H9 (cell line): ENCODE measurements around the gene KDM4D. TPM values are rescaled to one million over a fixed set of nuclear protein-coding genes. Genes with fewer than 3 reads are reported as not detected.

ENCODE experiments used
- DNase-seq: peaks from one replicate; pipeline ENCODE4 v3.0.0-alpha.2; 2017
- H2AFZ ChIP-seq: one replicate; pipeline ENCODE4 v1.6.1; 2013; ENCODE audit warnings: mild to moderate bottlenecking, low read length, control low read depth, moderate library complexity
- H2AK5ac ChIP-seq: 2 replicates; pipeline ENCODE4 v1.6.1; 2013; ENCODE audit warnings: low read length, control low read depth, mixed read lengths; ENCODE audit not compliant: insufficient read length
- H2BK120ac ChIP-seq: one replicate; pipeline ENCODE4 v1.6.1; 2013; ENCODE audit warnings: low read depth, mild to moderate bottlenecking, low read length, control low read depth, inconsistent platforms; ENCODE audit not compliant: poor library complexity, severe bottlenecking
- H2BK12ac ChIP-seq: 2 replicates; pipeline ENCODE4 v1.6.1; 2013; ENCODE audit warnings: low read length, control low read depth, mixed read lengths, low read depth; ENCODE audit not compliant: insufficient read length
- H2BK15ac ChIP-seq: 2 replicates; pipeline ENCODE4 v1.6.1; 2013; ENCODE audit warnings: low read depth, low read length, control low read depth
- H2BK20ac ChIP-seq: one replicate; pipeline ENCODE4 v1.6.1; 2013; ENCODE audit warnings: low read depth, mild to moderate bottlenecking, low read length, control low read depth, inconsistent platforms; ENCODE audit not compliant: poor library complexity, severe bottlenecking
- H2BK5ac ChIP-seq: 2 replicates; pipeline ENCODE4 v1.6.1; 2013; ENCODE audit warnings: low read length, control low read depth, mixed read lengths; ENCODE audit not compliant: insufficient read length
- H3K14ac ChIP-seq: 2 replicates; pipeline ENCODE4 v1.6.1; 2013; ENCODE audit warnings: low read length, control low read depth; ENCODE audit not compliant: insufficient read depth
- H3K18ac ChIP-seq: 2 replicates; pipeline ENCODE4 v1.6.1; 2013; ENCODE audit warnings: low read depth, mild to moderate bottlenecking, mixed read lengths, low read length, control low read depth; ENCODE audit not compliant: insufficient read length
- H3K23ac ChIP-seq: 2 replicates; pipeline ENCODE4 v1.6.1; 2013; ENCODE audit warnings: low read length, control low read depth, mixed read lengths, low read depth; ENCODE audit not compliant: insufficient read length
- H3K23me2 ChIP-seq: 2 replicates; pipeline ENCODE4 v1.6.1; 2013; ENCODE audit warnings: low read depth, mild to moderate bottlenecking, mixed read lengths, low read length, control low read depth; ENCODE audit not compliant: insufficient read length, poor library complexity, severe bottlenecking
- H3K27ac ChIP-seq: 2 replicates; pipeline ENCODE4 v1.5.1; 2013; ENCODE audit warnings: low read length, control low read depth, mixed read lengths, low read depth; ENCODE audit not compliant: insufficient read length
- H3K27me3 ChIP-seq: 2 replicates; pipeline ENCODE4 v1.6.1; 2013; ENCODE audit warnings: low read length, control low read depth, inconsistent platforms; ENCODE audit not compliant: insufficient read depth
- H3K4ac ChIP-seq: 2 replicates; pipeline ENCODE4 v1.6.1; 2013; ENCODE audit warnings: low read depth, mild to moderate bottlenecking, control low read depth, inconsistent platforms, low read length, moderate library complexity
- H3K4me1 ChIP-seq: 2 replicates; pipeline ENCODE4 v1.6.1; 2013; ENCODE audit warnings: low read length, control low read depth, inconsistent platforms; ENCODE audit not compliant: insufficient read depth
- H3K4me2 ChIP-seq: 2 replicates; pipeline ENCODE4 v1.6.1; 2013; ENCODE audit warnings: low read length, control low read depth, mixed read lengths; ENCODE audit not compliant: insufficient read length, insufficient read depth
- H3K56ac ChIP-seq: 2 replicates; pipeline ENCODE4 v1.6.1; 2013; ENCODE audit warnings: low read depth, mild to moderate bottlenecking, mixed read lengths, low read length, control low read depth; ENCODE audit not compliant: insufficient read length
- H3K79me1 ChIP-seq: 2 replicates; pipeline ENCODE4 v1.6.1; 2013; ENCODE audit warnings: low read depth, mild to moderate bottlenecking, moderate library complexity, low read length, control low read depth, inconsistent platforms; ENCODE audit not compliant: insufficient read depth, poor library complexity, severe bottlenecking
- H3K79me2 ChIP-seq: 2 replicates; pipeline ENCODE4 v1.6.1; 2013; ENCODE audit warnings: low read length, control low read depth, inconsistent platforms; ENCODE audit not compliant: insufficient read depth
- H3K9ac ChIP-seq: 2 replicates; pipeline ENCODE4 v1.6.1; 2013; ENCODE audit warnings: low read length, control low read depth, mixed read lengths; ENCODE audit not compliant: insufficient read length; ENCODE audit errors: extremely low read depth
- H3K9me3 ChIP-seq: one replicate; pipeline ENCODE4 v1.6.1; 2013; ENCODE audit warnings: low read depth, low read length, inconsistent platforms; ENCODE audit not compliant: control insufficient read depth
- H3T11ph ChIP-seq: one replicate; pipeline ENCODE4 v1.6.1; 2013; ENCODE audit warnings: mild to moderate bottlenecking, low read length, control low read depth, inconsistent platforms
- H4K20me1 ChIP-seq: one replicate; pipeline ENCODE4 v1.6.1; 2013; ENCODE audit not compliant: control insufficient read depth, insufficient read length, insufficient read depth
- H4K5ac ChIP-seq: 2 replicates; pipeline ENCODE4 v1.6.1; 2013; ENCODE audit warnings: low read depth, mild to moderate bottlenecking, mixed read lengths, low read length, control low read depth; ENCODE audit not compliant: insufficient read length
- H4K8ac ChIP-seq: replicated peaks from 2 replicates; pipeline ENCODE4 v1.6.1; 2013; ENCODE audit warnings: low read length, control low read depth, mixed read lengths, low read depth; ENCODE audit not compliant: insufficient read length
- H4K91ac ChIP-seq: 2 replicates; pipeline ENCODE4 v1.6.1; 2013; ENCODE audit warnings: low read depth, mild to moderate bottlenecking, moderate library complexity, mixed read lengths, low read length, control low read depth; ENCODE audit not compliant: insufficient read length
- H3K27ac Mint-ChIP-seq, 3 experiments: 2 replicates in 2 of 3; 3 replicates in 1 of 3; pipeline ENCODE4 v1.8.0; 2020 to 2021; ENCODE audit warnings: mixed read lengths in 3 of 3, mild to moderate bottlenecking in 1 of 3, moderate library complexity in 1 of 3
- H3K27me3 Mint-ChIP-seq: 2 replicates; pipeline ENCODE4 v1.8.0; 2021; ENCODE audit warnings: low read depth, mild to moderate bottlenecking, moderate library complexity, mixed read lengths
- H3K36me3 Mint-ChIP-seq, 3 experiments: 2 replicates in 2 of 3; 3 replicates in 1 of 3; pipeline ENCODE4 v1.8.0; 2020 to 2021; ENCODE audit warnings: low read depth in 3 of 3, mixed read lengths in 3 of 3; ENCODE audit not compliant: insufficient read depth in 1 of 3
- H3K4me1 Mint-ChIP-seq, 2 experiments: 2 replicates each; pipeline ENCODE4 v1.8.0; 2020; ENCODE audit warnings: mixed read lengths in 2 of 2
- H3K4me3 Mint-ChIP-seq, 2 experiments: 2 replicates in 1 of 2; 3 replicates in 1 of 2; pipeline ENCODE4 v1.8.0; 2020 to 2021; ENCODE audit warnings: mild to moderate bottlenecking in 2 of 2, mixed read lengths in 2 of 2, moderate library complexity in 1 of 2
- H3K9me3 Mint-ChIP-seq, 2 experiments: 2 replicates in 1 of 2; 3 replicates in 1 of 2; pipeline ENCODE4 v1.8.0; 2020; ENCODE audit warnings: mild to moderate bottlenecking in 2 of 2, mixed read lengths in 2 of 2, moderate library complexity in 1 of 2
- WGBS: extraction: QIAGEN DNeasy Blood & Tissue Kit; methylation state at CpG from one replicate; pipeline ENCODE4 v1.1.7; 2013; ENCODE audit warnings: missing lambda C conversion rate, low lambda C conversion rate, mixed read lengths; ENCODE audit not compliant: insufficient read length; ENCODE audit errors: extremely low coverage; 5-methylcytosine and 5-hydroxymethylcytosine counted together
- total RNA-seq: library from RNA; stranded (reverse); gene quantifications from 2 replicates; pipeline ENCODE4 v1.2.1, GENCODE V29; 2021
- TF ChIP-seq, protein P1 (sequence below): fragments of 200-600 bp; sonication (generic); conservative IDR thresholded peaks from 3 replicates; pipeline ENCODE4 v1.8.0; 2021; ENCODE audit warnings: antibody characterized with exemption, mild to moderate bottlenecking

KDM4D gene
- total RNA-seq, 1 experiment from 2014 or later = 1.9 TPM

DNA sequence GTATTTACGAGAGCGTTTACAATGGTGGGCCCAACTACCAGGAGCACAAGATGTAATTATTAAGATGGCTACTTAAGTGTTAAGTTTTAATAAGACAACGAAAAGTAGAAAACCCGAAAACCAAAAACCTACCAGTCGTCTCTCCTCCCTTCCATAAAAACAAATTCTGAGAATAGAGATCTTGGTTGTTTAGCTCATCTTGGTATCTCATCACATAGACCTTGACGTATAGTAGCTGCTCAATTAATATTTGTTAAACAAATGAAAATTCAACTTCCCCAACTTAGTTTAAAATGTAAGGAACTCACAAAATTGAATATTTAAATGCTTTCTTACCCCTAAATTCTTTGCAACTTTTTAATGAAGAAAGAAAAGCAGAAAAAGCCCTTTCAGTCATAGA, 669 bp downstream of the KDM4D start:
- H3K79me2 ChIP-seq = peaks cover 4% of the 10 kb centered on the region; the same call in 1 of the 2 replicates
- TF ChIP-seq, protein P1, sequence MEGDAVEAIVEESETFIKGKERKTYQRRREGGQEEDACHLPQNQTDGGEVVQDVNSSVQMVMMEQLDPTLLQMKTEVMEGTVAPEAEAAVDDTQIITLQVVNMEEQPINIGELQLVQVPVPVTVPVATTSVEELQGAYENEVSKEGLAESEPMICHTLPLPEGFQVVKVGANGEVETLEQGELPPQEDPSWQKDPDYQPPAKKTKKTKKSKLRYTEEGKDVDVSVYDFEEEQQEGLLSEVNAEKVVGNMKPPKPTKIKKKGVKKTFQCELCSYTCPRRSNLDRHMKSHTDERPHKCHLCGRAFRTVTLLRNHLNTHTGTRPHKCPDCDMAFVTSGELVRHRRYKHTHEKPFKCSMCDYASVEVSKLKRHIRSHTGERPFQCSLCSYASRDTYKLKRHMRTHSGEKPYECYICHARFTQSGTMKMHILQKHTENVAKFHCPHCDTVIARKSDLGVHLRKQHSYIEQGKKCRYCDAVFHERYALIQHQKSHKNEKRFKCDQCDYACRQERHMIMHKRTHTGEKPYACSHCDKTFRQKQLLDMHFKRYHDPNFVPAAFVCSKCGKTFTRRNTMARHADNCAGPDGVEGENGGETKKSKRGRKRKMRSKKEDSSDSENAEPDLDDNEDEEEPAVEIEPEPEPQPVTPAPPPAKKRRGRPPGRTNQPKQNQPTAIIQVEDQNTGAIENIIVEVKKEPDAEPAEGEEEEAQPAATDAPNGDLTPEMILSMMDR = no peak
- H4K91ac ChIP-seq = no peak overlapping the region
- no peaks in the 10 kb centered on the region for H3K9me3 Mint-ChIP-seq
- no peaks in the 10 kb centered on the region for H4K20me1 ChIP-seq
- no peak overlapping the region; a peak in 1 of 7 replicates for H3K27ac Mint-ChIP-seq
- H3K4me2 ChIP-seq = peak overlapping the region; percentile 70
- H3K36me3 Mint-ChIP-seq = peaks cover 6 to 26% (median 23%) of the 10 kb centered on the region in 3 experiments
- H2BK5ac ChIP-seq = no peak overlapping the region
- H2BK12ac ChIP-seq = no peak overlapping the region
- DNase-seq = no peak
- no peak overlapping the region for H2BK20ac ChIP-seq
- no peaks in the 10 kb centered on the region for H3K79me1 ChIP-seq
- H3T11ph ChIP-seq = no peak overlapping the region
- H2AFZ ChIP-seq = no peak overlapping the region
- H3K27me3 ChIP-seq = no peaks in the 10 kb centered on the region
- no peak overlapping the region for H3K27ac ChIP-seq
- no peak overlapping the region for H3K56ac ChIP-seq
- H3K18ac ChIP-seq = no peak overlapping the region
- H2AK5ac ChIP-seq = no peak overlapping the region
- no peak overlapping the region for H4K8ac ChIP-seq
- H3K4me3 Mint-ChIP-seq = peak overlapping the region; percentile 96 to 99
- no peak overlapping the region for H2BK15ac ChIP-seq
- H3K9me3 ChIP-seq = no peaks in the 10 kb centered on the region
- no CpG with 5 or more reads among the region's 6 CpGs for WGBS
- H4K5ac ChIP-seq = no peak overlapping the region
- no peak overlapping the region for H3K14ac ChIP-seq
- no peak overlapping the region for H3K4ac ChIP-seq
- H2BK120ac ChIP-seq = no peak overlapping the region
- peaks cover 2% of the 10 kb centered on the region for H3K23me2 ChIP-seq
- H3K4me1 Mint-ChIP-seq = peaks cover 8% of the 10 kb centered on the region in 2 experiments; a peak in 3 of 4 replicates
- no peaks in the 10 kb centered on the region for H3K4me1 ChIP-seq
- peak overlapping the region; percentile 74 for H3K9ac ChIP-seq
- H3K23ac ChIP-seq = no peak overlapping the region
- H3K27me3 Mint-ChIP-seq = no peaks in the 10 kb centered on the region
